PC-9 (cell line): ENCODE data around the gene DNM1.

Experiments
- EZH2 ChIP-seq: fragments of 200-600 bp; sonication (generic); IDR thresholded peaks from 2 replicates; pipeline ENCODE4 v1.8.0; 2017; ENCODE audit warnings: antibody characterized with exemption, low read depth
- TF ChIP-seq, protein P1 (sequence below): fragments of 200-600 bp; sonication (generic); conservative IDR thresholded peaks from 2 replicates; pipeline ENCODE4 v1.6.1; 2017; ENCODE audit warnings: mixed run types, antibody characterized with exemption, mild to moderate bottlenecking, moderate library complexity

GRCh38 chr9:128254855-128255759 is 51.9 kb downstream of the DNM1 start:
- TF ChIP-seq, protein P1, sequence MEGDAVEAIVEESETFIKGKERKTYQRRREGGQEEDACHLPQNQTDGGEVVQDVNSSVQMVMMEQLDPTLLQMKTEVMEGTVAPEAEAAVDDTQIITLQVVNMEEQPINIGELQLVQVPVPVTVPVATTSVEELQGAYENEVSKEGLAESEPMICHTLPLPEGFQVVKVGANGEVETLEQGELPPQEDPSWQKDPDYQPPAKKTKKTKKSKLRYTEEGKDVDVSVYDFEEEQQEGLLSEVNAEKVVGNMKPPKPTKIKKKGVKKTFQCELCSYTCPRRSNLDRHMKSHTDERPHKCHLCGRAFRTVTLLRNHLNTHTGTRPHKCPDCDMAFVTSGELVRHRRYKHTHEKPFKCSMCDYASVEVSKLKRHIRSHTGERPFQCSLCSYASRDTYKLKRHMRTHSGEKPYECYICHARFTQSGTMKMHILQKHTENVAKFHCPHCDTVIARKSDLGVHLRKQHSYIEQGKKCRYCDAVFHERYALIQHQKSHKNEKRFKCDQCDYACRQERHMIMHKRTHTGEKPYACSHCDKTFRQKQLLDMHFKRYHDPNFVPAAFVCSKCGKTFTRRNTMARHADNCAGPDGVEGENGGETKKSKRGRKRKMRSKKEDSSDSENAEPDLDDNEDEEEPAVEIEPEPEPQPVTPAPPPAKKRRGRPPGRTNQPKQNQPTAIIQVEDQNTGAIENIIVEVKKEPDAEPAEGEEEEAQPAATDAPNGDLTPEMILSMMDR: peak; percentile 93
- no peak for TF ChIP-seq EZH2
